AG04450 (cell line): ENCODE data around the gene MELTF. TPM values are rescaled to one million over a fixed set of nuclear protein-coding genes. Genes with fewer than 3 reads are reported as not detected.
"Not testable (repeated sequence)": the region's sequence is repeated elsewhere in the genome, so short reads cannot be mapped to it uniquely, and the experiment has no call there.

ENCODE experiments used
- CTCF ChIA-PET: fragments of 300-600, 350-600 bp; formaldehyde crosslinking; extraction: SDS; loops from one replicate; lab custom pipeline; 2022; ENCODE audit warnings: antibody characterized with exemption, inconsistent platforms; lab: Charles Lee
- POLR2A ChIA-PET: fragments of 350-600 bp; formaldehyde crosslinking; extraction: SDS; loops from one replicate; lab custom pipeline; 2021; ENCODE audit warnings: antibody characterized with exemption, inconsistent platforms; lab: Yijun Ruan, JAX
- DNase-seq: peaks from one replicate; pipeline ENCODE4 v3.0.0-alpha.2; 2011; ENCODE audit warnings: low read depth, low spot score
- H3K27ac ChIP-seq: one replicate; pipeline ENCODE4 v1.5.1; 2012; ENCODE audit warnings: low read depth, low read length, control low read depth
- H3K27me3 ChIP-seq: one replicate; pipeline ENCODE4 v1.6.0; 2012; ENCODE audit warnings: low read length; ENCODE audit not compliant: control insufficient read depth, insufficient read depth
- H3K4me3 ChIP-seq: 2 replicates; pipeline ENCODE4 v1.5.1; 2011; ENCODE audit warnings: mild to moderate bottlenecking, low read depth, low read length, control low read depth
- H3K9me3 ChIP-seq: 2 replicates; pipeline ENCODE4 v1.5.1; 2012; ENCODE audit warnings: low read length; ENCODE audit not compliant: control insufficient read depth, insufficient read depth
- polyA minus RNA-seq: library from RNA; depleted of rRNA, polyadenylated mRNA; stranded (reverse); fragments of >200 nt; gene quantifications from 2 replicates; pipeline ENCODE4 v1.2.3, GENCODE V29; 2011; rRNA and poly(A)+ RNA removed
- polyA plus RNA-seq: library from polyadenylated mRNA; depleted of rRNA; stranded (reverse); fragments of >200 nt; gene quantifications from 2 replicates; pipeline ENCODE4 v1.2.3, GENCODE V29; 2011; rRNA removed
- TF ChIP-seq, protein P1 (sequence below): IDR thresholded peaks from 2 replicates; pipeline ENCODE4 v1.5.1; 2011; ENCODE audit warnings: low read depth, low read length, control low read depth, inconsistent platforms

The MELTF gene
- polyA plus RNA-seq (0.51 and 0.55 TPM in 2 replicates), polyA minus RNA-seq (0.65 and 1.1 TPM in 2 replicates)

DNA sequence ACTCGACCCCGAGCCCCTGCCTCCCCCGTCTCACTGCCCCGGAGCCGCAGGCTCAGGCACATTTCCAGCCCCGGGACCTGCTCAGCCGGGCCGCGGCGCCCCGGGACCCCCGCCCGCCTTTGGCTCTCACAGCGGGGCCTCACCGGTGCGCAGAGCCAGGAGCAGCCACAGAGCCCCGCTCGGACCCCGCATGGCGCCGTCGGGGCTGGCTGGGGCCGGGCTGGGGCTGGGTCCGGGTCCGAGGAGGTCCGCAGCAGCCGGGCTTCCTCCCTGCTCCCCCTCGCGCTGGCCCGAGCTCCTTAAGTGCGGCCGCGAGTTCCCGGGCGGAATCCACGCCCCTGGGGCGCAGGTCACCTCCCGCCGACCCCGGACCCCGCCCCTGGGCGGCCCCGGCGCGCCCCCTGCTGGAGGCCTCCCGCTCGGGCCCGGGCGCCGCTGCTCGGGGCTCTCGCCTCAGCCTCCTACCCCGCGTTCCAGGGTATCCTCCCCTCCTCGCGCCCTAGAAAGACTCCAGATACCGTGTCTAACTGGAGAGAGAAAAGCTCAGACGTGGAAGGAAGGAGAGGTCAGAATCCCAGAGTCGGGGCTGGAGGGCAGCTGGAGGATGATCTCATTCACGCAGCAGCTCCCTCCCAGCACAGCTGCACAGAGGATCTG, at the start of gene MELTF:
Gene MELTF, minus strand, starts transcription at position 307 of the 657 bp plus-strand sequence. Its CDS starts 115 bp downstream, at position 192.
- Histone ChIP-seq H3K4me3 (peak within 1 kb of the TSS; percentile 47), H3K9me3 (no peaks in the 10 kb centered on the region; the same call in 1 of the 2 replicates), H3K27ac (no peak within 1 kb of the TSS), H3K27me3 (peaks cover 8% of the 10 kb centered on the region)
- CTCF ChIA-PET, result interaction anchor here (0.6 to 2.0 kb wide), 33 partner anchors 8 to 173 kb away, joined by 3 to 44 read pairs (median 4); no protein-coding TSS in a partner anchor
- TF ChIP-seq, protein P1, sequence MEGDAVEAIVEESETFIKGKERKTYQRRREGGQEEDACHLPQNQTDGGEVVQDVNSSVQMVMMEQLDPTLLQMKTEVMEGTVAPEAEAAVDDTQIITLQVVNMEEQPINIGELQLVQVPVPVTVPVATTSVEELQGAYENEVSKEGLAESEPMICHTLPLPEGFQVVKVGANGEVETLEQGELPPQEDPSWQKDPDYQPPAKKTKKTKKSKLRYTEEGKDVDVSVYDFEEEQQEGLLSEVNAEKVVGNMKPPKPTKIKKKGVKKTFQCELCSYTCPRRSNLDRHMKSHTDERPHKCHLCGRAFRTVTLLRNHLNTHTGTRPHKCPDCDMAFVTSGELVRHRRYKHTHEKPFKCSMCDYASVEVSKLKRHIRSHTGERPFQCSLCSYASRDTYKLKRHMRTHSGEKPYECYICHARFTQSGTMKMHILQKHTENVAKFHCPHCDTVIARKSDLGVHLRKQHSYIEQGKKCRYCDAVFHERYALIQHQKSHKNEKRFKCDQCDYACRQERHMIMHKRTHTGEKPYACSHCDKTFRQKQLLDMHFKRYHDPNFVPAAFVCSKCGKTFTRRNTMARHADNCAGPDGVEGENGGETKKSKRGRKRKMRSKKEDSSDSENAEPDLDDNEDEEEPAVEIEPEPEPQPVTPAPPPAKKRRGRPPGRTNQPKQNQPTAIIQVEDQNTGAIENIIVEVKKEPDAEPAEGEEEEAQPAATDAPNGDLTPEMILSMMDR, result peak; percentile 48
- DNase-seq, result peak; percentile 21
- POLR2A ChIA-PET, result interaction anchor here (0.9 kb wide), 1 partner anchor 26 kb away, joined by 3 read pairs; no protein-coding TSS in a partner anchor

DNA sequence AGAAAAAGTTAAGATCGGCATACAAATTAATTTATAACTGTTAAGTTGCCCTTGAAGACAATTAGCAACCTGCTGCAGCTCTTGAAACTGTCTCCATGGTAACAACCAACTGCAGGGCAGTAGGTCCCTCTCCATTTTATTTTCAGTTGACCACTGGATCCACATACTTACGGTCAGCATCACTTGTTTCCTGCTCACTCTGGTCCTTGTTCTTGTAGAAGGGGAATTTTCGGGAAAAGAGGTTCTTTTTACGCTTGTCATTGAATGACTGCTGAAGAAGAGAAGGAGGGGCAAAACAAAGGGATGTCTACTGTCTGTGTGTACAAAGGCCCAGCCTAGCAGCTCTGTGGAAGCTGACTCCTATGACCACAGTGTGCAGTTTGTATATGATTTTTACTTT, 46.8 kb upstream of the MELTF start:
- CTCF ChIA-PET, result interaction anchor here (1.0 kb wide), 1 partner anchor 111 kb away, joined by 4 read pairs; no protein-coding TSS in a partner anchor
- H3K4me3 ChIP-seq, result no peak overlapping the region

DNA sequence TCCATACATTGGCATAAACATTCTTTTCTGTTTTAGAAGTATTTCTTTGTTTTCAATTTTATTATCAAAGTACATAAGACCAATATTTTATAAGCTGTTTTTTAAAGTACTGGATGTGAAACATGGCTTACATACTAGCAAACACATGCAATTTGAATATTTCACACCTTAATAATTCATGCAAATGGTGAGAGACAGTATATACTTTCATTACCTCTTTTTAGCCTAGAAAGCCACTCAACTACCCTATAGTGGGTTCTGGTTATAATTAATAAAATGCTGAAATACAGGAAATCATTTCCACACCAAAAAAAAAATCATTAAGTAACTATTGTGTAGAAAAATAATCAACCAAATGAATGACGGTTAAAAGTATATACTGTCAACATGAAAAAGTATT, 38.5 kb upstream of the MELTF start:
- CTCF ChIA-PET, result no interaction called here
- Histone ChIP-seq H3K27ac (no peak overlapping the region), H3K9me3 (no peaks in the 10 kb centered on the region), H3K4me3 (no peak overlapping the region), H3K27me3 (no peaks in the 10 kb centered on the region)
- TF ChIP-seq, protein P1, result no peak
- DNase-seq, result no peak
- POLR2A ChIA-PET, result no interaction called here

More for the DNA sequence above, 46.8 kb upstream of the MELTF start:
- no peak overlapping the region for H3K27ac ChIP-seq
- H3K27me3 ChIP-seq, result no peaks in the 10 kb centered on the region
- no peak for DNase-seq
- POLR2A ChIA-PET, result no interaction called here
- H3K9me3 ChIP-seq, result no peaks in the 10 kb centered on the region
- TF ChIP-seq, protein P1, result no peak

DNA sequence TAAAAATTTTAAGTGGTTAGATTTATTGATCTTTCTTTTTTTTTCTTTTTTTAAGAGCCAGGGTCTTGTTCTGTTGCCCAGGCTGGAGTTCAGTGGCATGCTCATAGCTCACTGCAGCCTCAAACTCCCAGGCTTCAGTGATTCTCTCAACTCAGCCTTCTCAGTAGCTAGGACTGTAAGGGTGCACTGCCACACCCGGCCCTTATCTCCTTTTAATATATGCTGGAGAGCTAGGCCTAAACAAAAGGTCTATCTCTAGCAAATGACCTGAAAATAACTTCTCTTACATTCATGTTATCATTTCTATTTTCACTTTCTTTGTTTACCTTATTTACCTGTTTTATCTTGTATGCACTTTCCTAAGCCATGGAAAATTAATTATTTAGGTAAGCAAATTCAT, 35.2 kb upstream of the MELTF start:
- POLR2A ChIA-PET, result no interaction called here
- Histone ChIP-seq H3K27ac (no peak overlapping the region), H3K4me3 (no peak overlapping the region), H3K9me3 (no peaks in the 10 kb centered on the region), H3K27me3 (no peaks in the 10 kb centered on the region)
- DNase-seq, result no peak
- CTCF ChIA-PET, result no interaction called here
- TF ChIP-seq, protein P1, result no peak

DNA sequence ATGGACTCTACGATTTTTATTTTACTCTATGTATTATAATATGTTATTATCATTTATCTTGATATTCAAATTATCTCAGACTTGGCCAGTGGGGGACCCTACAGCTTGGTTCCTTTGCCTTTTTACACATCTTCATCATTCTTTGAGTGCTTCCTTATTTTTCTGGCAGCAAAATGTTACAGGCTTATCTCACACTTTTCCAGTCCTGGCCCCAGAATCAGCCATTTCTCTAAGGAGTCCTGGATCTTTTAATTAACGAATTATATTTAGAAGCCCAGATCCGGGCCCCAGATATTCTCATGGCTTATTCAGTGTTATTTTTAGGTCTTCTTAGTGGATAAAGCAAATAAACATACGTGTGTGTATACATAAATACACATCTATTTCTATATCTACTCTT, 32.8 kb upstream of the MELTF start:
- TF ChIP-seq, protein P1, result no peak
- no peak for DNase-seq
- no peak overlapping the region for H3K27ac ChIP-seq
- no peaks in the 10 kb centered on the region for H3K27me3 ChIP-seq
- no peak overlapping the region for H3K4me3 ChIP-seq
- CTCF ChIA-PET, result no interaction called here
- H3K9me3 ChIP-seq, result no peaks in the 10 kb centered on the region; the same call in 1 of the 2 replicates
- POLR2A ChIA-PET, result no interaction called here

DNA sequence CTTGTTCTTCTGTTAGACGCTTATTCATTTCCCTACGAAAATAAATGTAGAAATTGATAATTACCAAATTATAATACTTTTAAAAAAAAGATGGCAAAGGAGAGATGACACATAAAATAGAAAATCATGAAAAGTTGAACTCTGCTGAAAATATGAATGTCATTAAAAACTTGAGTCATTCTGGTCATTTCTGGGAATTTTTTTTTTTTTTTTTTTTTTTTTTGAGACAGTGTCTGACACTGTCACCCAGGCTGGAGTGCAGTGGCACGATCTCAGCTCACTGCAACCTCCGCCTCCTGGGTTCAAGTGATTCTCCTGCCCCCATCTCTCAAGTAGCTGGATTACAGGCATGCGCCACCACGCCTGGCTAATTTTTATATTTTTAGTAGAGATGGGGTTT, 22.0 kb upstream of the MELTF start:
- H3K9me3 ChIP-seq, CTCF ChIA-PET, POLR2A ChIA-PET, H3K4me3 ChIP-seq, DNase-seq, H3K27me3 ChIP-seq, H3K27ac ChIP-seq: not testable (repeated sequence)
